ENCODE results near the gene SHB.
"Not testable (repeated sequence)": the region's sequence is repeated elsewhere in the genome, so short reads cannot be mapped to it uniquely, and the experiment has no call there.

SHB gene

GRCh38 chr9:37909836-37910235 lies 159.2 kb downstream of the SHB start:
- DNase-seq (ENCODE audit: insufficient read length, low spot score); FAIRE-seq: not testable (repeated sequence)

GRCh38 chr9:37909326-37909725 lies 159.7 kb downstream of the SHB start:
- FAIRE-seq (no peak), DNase-seq (ENCODE audit: insufficient read length, low spot score) (no peak)

- FAIRE-seq, result no peak
Observed at GRCh38 chr9:37908698-37909186, 160.3 kb downstream of the SHB start.

GRCh38 chr9:37908283-37908682 lies 160.7 kb downstream of the SHB start:
- FAIRE-seq (peak; percentile 55), DNase-seq (ENCODE audit: insufficient read length, low spot score) (no peak)

More at GRCh38 chr9:37908698-37909186, 160.3 kb downstream of the SHB start:
- DNase-seq (ENCODE audit: insufficient read length, low spot score), result no peak

GRCh38 chr9:37906312-37907239 lies 162.5 kb downstream of the SHB start:
- DNase-seq (ENCODE audit: insufficient read length, low spot score) (no peak), FAIRE-seq (no peak)

GRCh38 chr9:37905776-37906175 lies 163.3 kb downstream of the SHB start:
- no peak for DNase-seq (ENCODE audit: insufficient read length, low spot score)
- FAIRE-seq, result no peak

- DNase-seq (ENCODE audit: insufficient read length, low spot score), result no peak
Observed at GRCh38 chr9:37905131-37905505, 163.9 kb downstream of the SHB start.

GRCh38 chr9:37904445-37905130 lies 164.4 kb downstream of the SHB start:
- DNase-seq (ENCODE audit: insufficient read length, low spot score) (no peak), FAIRE-seq (no peak)

More at GRCh38 chr9:37905131-37905505, 163.9 kb downstream of the SHB start:
- FAIRE-seq, result no peak

GRCh38 chr9:37903647-37904444 lies 165.2 kb downstream of the SHB start, which contains the start of gene SLC25A51:
Gene SLC25A51, minus strand, starts transcription at chr9:37904127. Its CDS starts 15,577 bp downstream, at chr9:37888550.
- peak; percentile 92 for DNase-seq (ENCODE audit: insufficient read length, low spot score)
- peak; percentile 92 for FAIRE-seq

GRCh38 chr9:37902796-37903646 lies 166.0 kb downstream of the SHB start:
- FAIRE-seq (no peak), DNase-seq (ENCODE audit: insufficient read length, low spot score) (no peak)

- FAIRE-seq, result peak; percentile 48
- no peak for DNase-seq (ENCODE audit: insufficient read length, low spot score)
Observed at GRCh38 chr9:37902131-37902530, 166.9 kb downstream of the SHB start.

- FAIRE-seq, result no peak
- DNase-seq (ENCODE audit: insufficient read length, low spot score), result no peak
Observed at GRCh38 chr9:37899041-37899440, 170.0 kb downstream of the SHB start.

GRCh38 chr9:37897665-37898064 lies 171.4 kb downstream of the SHB start:
- DNase-seq (ENCODE audit: insufficient read length, low spot score) (no peak), FAIRE-seq (no peak)

- FAIRE-seq, result no peak
- no peak for DNase-seq (ENCODE audit: insufficient read length, low spot score)
Observed at GRCh38 chr9:37892063-37892462, 177.0 kb downstream of the SHB start.

- not testable (repeated sequence) for DNase-seq (ENCODE audit: insufficient read length, low spot score); FAIRE-seq
Observed at GRCh38 chr9:37891042-37891441, 178.0 kb downstream of the SHB start.

GRCh38 chr9:37889536-37889935 lies 179.5 kb downstream of the SHB start:
- DNase-seq (ENCODE audit: insufficient read length, low spot score) (no peak), FAIRE-seq (no peak)

- not testable (repeated sequence) for FAIRE-seq; DNase-seq (ENCODE audit: insufficient read length, low spot score)
Observed at GRCh38 chr9:37887977-37888583, 180.9 kb downstream of the SHB start.

GRCh38 chr9:37880916-37881479 lies 188.0 kb downstream of the SHB start:
- FAIRE-seq (no peak), DNase-seq (ENCODE audit: insufficient read length, low spot score) (no peak)

- DNase-seq (ENCODE audit: insufficient read length, low spot score) (no peak), FAIRE-seq (no peak)
Observed at GRCh38 chr9:37876376-37876775, 192.7 kb downstream of the SHB start.

All from GM19239 (cell line).